Measurements from ENCODE around the gene ZNF483. TPM values are rescaled to one million over a fixed set of nuclear protein-coding genes. Genes with fewer than 3 reads are reported as not detected.
"Not testable (repeated sequence)": the region's sequence is repeated elsewhere in the genome, so short reads cannot be mapped to it uniquely, and the experiment has no call there.

ZNF483 gene
- total and polyA plus RNA-seq, 4 donors, result 0.03 to 2.5 (median 0.65) TPM

GRCh38 chr9:111501648-111502047 lies 23.3 kb upstream of the ZNF483 start:
- no peaks in the 10 kb centered on the region for H3K27me3 ChIP-seq (ENCODE audit: control insufficient read depth in 4 of 4, insufficient read depth in 4 of 4, low read length in 3 of 4)
- TF ChIP-seq SP1 (IDR thresholded peaks at IDR 0.05), result no peak
- no peak for TF ChIP-seq NR2F2 (IDR thresholded peaks at IDR 0.05)
- TF ChIP-seq, protein P1, sequence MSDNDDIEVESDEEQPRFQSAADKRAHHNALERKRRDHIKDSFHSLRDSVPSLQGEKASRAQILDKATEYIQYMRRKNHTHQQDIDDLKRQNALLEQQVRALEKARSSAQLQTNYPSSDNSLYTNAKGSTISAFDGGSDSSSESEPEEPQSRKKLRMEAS (IDR thresholded peaks at IDR 0.05), result no peak
- no peak for TF ChIP-seq TAF1 (conservative IDR thresholded peaks at IDR 0.05)
- no peak for TF ChIP-seq CTCF (IDR thresholded peaks at IDR 0.05; ENCODE audit: low read depth, low read length, missing input control)
- no peak for TF ChIP-seq YY1 (IDR thresholded peaks at IDR 0.05)
- 91% methylated on average over 6 of the region's 6 CpGs for WGBS
- H3K9ac ChIP-seq (ENCODE audit: low read depth in 1 of 2, low read length in 2 of 2), result no peak overlapping the region
- no peak for DNase-seq (ENCODE audit: low spot score)
- H3K9me3 ChIP-seq (ENCODE audit: control insufficient read depth in 4 of 4, low read length in 3 of 4), result no peaks in the 10 kb centered on the region
- no peak overlapping the region for H3K27ac ChIP-seq (ENCODE audit: low read depth in 1 of 2, low read length in 2 of 2)
- no peaks in the 10 kb centered on the region for H3K4me1 ChIP-seq (ENCODE audit: control insufficient read depth in 4 of 4, insufficient read depth in 4 of 4, low read length in 3 of 4)
- H3K4me3 ChIP-seq (ENCODE audit: low read depth in 1 of 3, low read length in 3 of 3), result no peak overlapping the region
- no peaks in the 10 kb centered on the region for H3K36me3 ChIP-seq (ENCODE audit: control insufficient read depth in 4 of 4, insufficient read depth in 3 of 4, low read depth in 1 of 4, low read length in 3 of 4)

- no peaks in the 10 kb centered on the region for H3K27me3 ChIP-seq (ENCODE audit: control insufficient read depth in 4 of 4, insufficient read depth in 4 of 4, low read length in 3 of 4)
- TF ChIP-seq JUND (IDR thresholded peaks at IDR 0.05) (no peak), NR2F2 (IDR thresholded peaks at IDR 0.05) (no peak), YY1 (IDR thresholded peaks at IDR 0.05) (no peak), HNF4G (IDR thresholded peaks at IDR 0.05) (no peak), FOXA1 (IDR thresholded peaks at IDR 0.05) (no peak), GABPA (IDR thresholded peaks at IDR 0.05 in 1 of 2, conservative IDR thresholded peaks at IDR 0.05 in 1 of 2) (no peak), RXRA (IDR thresholded peaks at IDR 0.05) (no peak), FOXA2 (IDR thresholded peaks at IDR 0.05) (no peak), EGR1 (IDR thresholded peaks at IDR 0.05; ENCODE audit: low read depth in 2 of 2) (no peak), ZBTB33 (IDR thresholded peaks at IDR 0.05) (no peak)
- no peak for DNase-seq (ENCODE audit: low spot score)
- H3K4me1 ChIP-seq (ENCODE audit: control insufficient read depth in 4 of 4, insufficient read depth in 4 of 4, low read length in 3 of 4), result no peaks in the 10 kb centered on the region
- no peaks in the 10 kb centered on the region for H3K9me3 ChIP-seq (ENCODE audit: control insufficient read depth in 4 of 4, low read length in 3 of 4)
- H3K36me3 ChIP-seq (ENCODE audit: control insufficient read depth in 4 of 4, insufficient read depth in 3 of 4, low read depth in 1 of 4, low read length in 3 of 4), result no peaks in the 10 kb centered on the region
- no peak overlapping the region for H3K4me3 ChIP-seq (ENCODE audit: low read depth in 1 of 3, low read length in 3 of 3)
- no peak overlapping the region for H3K27ac ChIP-seq (ENCODE audit: low read depth in 1 of 2, low read length in 2 of 2)
- 75% methylated on average over 3 of the region's 3 CpGs for WGBS
- no peak overlapping the region for H3K9ac ChIP-seq (ENCODE audit: low read depth in 1 of 2, low read length in 2 of 2)
These were observed 22.5 kb upstream of the ZNF483 start for GRCh38 chr9:111502506-111502905.

GRCh38 chr9:111511581-111511980 lies 13.4 kb upstream of the ZNF483 start:
- not testable (repeated sequence) for DNase-seq (ENCODE audit: low spot score); H3K9ac ChIP-seq (ENCODE audit: low read depth in 1 of 2, low read length in 2 of 2); H3K4me1 ChIP-seq (ENCODE audit: control insufficient read depth in 4 of 4, insufficient read depth in 4 of 4, low read length in 3 of 4); H3K4me3 ChIP-seq (ENCODE audit: low read depth in 1 of 3, low read length in 3 of 3); H3K27ac ChIP-seq (ENCODE audit: low read depth in 1 of 2, low read length in 2 of 2); H3K27me3 ChIP-seq (ENCODE audit: control insufficient read depth in 4 of 4, insufficient read depth in 4 of 4, low read length in 3 of 4); H3K36me3 ChIP-seq (ENCODE audit: control insufficient read depth in 4 of 4, insufficient read depth in 3 of 4, low read depth in 1 of 4, low read length in 3 of 4); H3K9me3 ChIP-seq (ENCODE audit: control insufficient read depth in 4 of 4, low read length in 3 of 4)
- WGBS, result 90% methylated on average over 6 of the region's 6 CpGs
